DOHH2 (cell line): ENCODE results near the gene KCNN3.

ENCODE experiments used
- H3F3A ChIP-seq: fragments of 200-600 bp; sonication (generic), shearing (Covaris generic); 2 replicates; pipeline ENCODE4 v1.6.0; 2016; ENCODE audit warnings: antibody characterized with exemption, mild to moderate bottlenecking; ENCODE audit not compliant: control insufficient read depth, insufficient read depth
- H3K27ac ChIP-seq: fragments of 200-600 bp; sonication (generic); 2 replicates; pipeline ENCODE4 v1.5.1; 2014; ENCODE audit warnings: low read depth, mild to moderate bottlenecking, low read length, moderate library complexity
- H3K27me3 ChIP-seq: fragments of 200-600 bp; sonication (generic); 2 replicates; pipeline ENCODE4 v1.6.1; 2014; ENCODE audit warnings: mild to moderate bottlenecking, low read length, mixed read lengths; ENCODE audit not compliant: control insufficient read depth
- H3K36me3 ChIP-seq: fragments of 200-600 bp; sonication (generic); 2 replicates; pipeline ENCODE4 v1.6.1; 2014; ENCODE audit warnings: mild to moderate bottlenecking, low read length, moderate library complexity, mixed read lengths; ENCODE audit not compliant: control insufficient read depth
- H3K4me1 ChIP-seq: fragments of 200-600 bp; sonication (generic); 2 replicates; pipeline ENCODE4 v1.6.1; 2014; ENCODE audit warnings: mild to moderate bottlenecking, low read length, mixed read lengths; ENCODE audit not compliant: control insufficient read depth
- H3K4me2 ChIP-seq: fragments of 200-600 bp; sonication (generic); 2 replicates; pipeline ENCODE4 v1.6.0; 2014; ENCODE audit warnings: mild to moderate bottlenecking, low read length, moderate library complexity
- H3K4me3 ChIP-seq: fragments of 200-600 bp; sonication (generic); 2 replicates; pipeline ENCODE4 v1.5.1; 2014; ENCODE audit warnings: mild to moderate bottlenecking, low read length, mixed read lengths
- H3K79me2 ChIP-seq: fragments of 200-600 bp; sonication (generic); 2 replicates; pipeline ENCODE4 v1.6.1; 2014; ENCODE audit warnings: mild to moderate bottlenecking, low read length, mixed read lengths; ENCODE audit not compliant: control insufficient read depth
- H3K9me2 ChIP-seq: fragments of 200-600 bp; sonication (generic); replicated peaks from 2 replicates; pipeline ENCODE4 v1.6.1; 2014; ENCODE audit warnings: mild to moderate bottlenecking, low read length, mixed read lengths; ENCODE audit not compliant: control insufficient read depth
- H3K9me3 ChIP-seq: fragments of 200-600 bp; sonication (generic); 2 replicates; pipeline ENCODE4 v1.6.1; 2014; ENCODE audit warnings: antibody characterized with exemption, low read length, mixed read lengths; ENCODE audit not compliant: control insufficient read depth, insufficient read depth
- H4K20me1 ChIP-seq: fragments of 200-600 bp; sonication (generic); 2 replicates; pipeline ENCODE4 v1.6.0; 2014; ENCODE audit warnings: low read depth, mild to moderate bottlenecking, antibody characterized with exemption, low read length, moderate library complexity; ENCODE audit not compliant: control insufficient read depth, insufficient read depth
- CTCF ChIP-seq: fragments of 200-600 bp; sonication (generic); IDR thresholded peaks from one replicate; pipeline ENCODE4 v1.5.1; 2014; ENCODE audit warnings: antibody characterized with exemption, mild to moderate bottlenecking, low read depth, low read length; ENCODE audit not compliant: poor library complexity, severe bottlenecking
- EZH2phosphoT487 ChIP-seq: fragments of 200-600 bp; sonication (generic); IDR thresholded peaks from 2 replicates; pipeline ENCODE4 v1.6.1; 2017; ENCODE audit warnings: borderline replicate concordance, mild to moderate bottlenecking, antibody characterized with exemption, low read length, moderate library complexity, mixed read lengths

Gene KCNN3

GRCh38 chr1:154764181-154764580, 105.9 kb downstream of the KCNN3 start:
- H3K36me3 ChIP-seq = peaks cover 34% of the 10 kb centered on the region
- H3K79me2 ChIP-seq = no peaks in the 10 kb centered on the region
- H3K27ac ChIP-seq = no peak overlapping the region
- H4K20me1 ChIP-seq = no peaks in the 10 kb centered on the region
- peaks cover 16% of the 10 kb centered on the region for H3F3A ChIP-seq
- no peaks in the 10 kb centered on the region for H3K27me3 ChIP-seq
- H3K4me1 ChIP-seq = peaks cover 17% of the 10 kb centered on the region
- TF ChIP-seq EZH2phosphoT487 = no peak
- TF ChIP-seq CTCF = no peak
- H3K9me2 ChIP-seq = no peaks in the 10 kb centered on the region
- H3K4me2 ChIP-seq = no peak overlapping the region
- H3K9me3 ChIP-seq = no peaks in the 10 kb centered on the region
- H3K4me3 ChIP-seq = no peak overlapping the region

- Histone ChIP-seq H4K20me1 (no peaks in the 10 kb centered on the region), H3K4me1 (peaks cover 30% of the 10 kb centered on the region), H3K9me2 (no peaks in the 10 kb centered on the region), H3K27me3 (no peaks in the 10 kb centered on the region), H3K4me3 (peak overlapping the region; percentile 29; the same call in 1 of the 2 replicates), H3F3A (peaks cover 16% of the 10 kb centered on the region), H3K36me3 (peaks cover 20% of the 10 kb centered on the region), H3K9me3 (no peaks in the 10 kb centered on the region), H3K79me2 (no peaks in the 10 kb centered on the region), H3K27ac (no peak overlapping the region), H3K4me2 (peak overlapping the region; percentile 49)
- TF ChIP-seq EZH2phosphoT487 (no peak), CTCF (peak; percentile 74)
These were observed 109.6 kb downstream of the KCNN3 start for GRCh38 chr1:154760469-154760933.

DNA sequence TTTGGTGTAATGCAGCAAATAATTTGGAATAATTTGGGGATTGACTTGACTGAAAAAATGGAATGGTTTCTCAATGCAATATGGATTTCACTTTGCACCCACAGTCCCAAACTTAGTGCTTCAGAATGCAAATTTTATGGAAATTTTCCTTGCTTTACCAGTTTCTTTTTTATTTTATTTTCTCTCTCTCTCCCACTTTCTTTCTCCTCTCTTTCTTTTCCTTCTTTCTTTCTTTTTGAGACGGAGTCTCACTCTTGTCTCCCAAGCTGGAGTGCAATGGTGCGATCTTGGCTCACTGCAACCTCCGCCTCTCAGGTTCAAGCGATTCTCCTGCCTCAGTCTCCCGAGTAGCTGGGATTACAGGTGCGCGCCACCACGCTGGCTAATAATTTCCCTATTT, 110.3 kb downstream of the KCNN3 start:
- Histone ChIP-seq H3K4me3 (no peak overlapping the region), H3K9me2 (no peaks in the 10 kb centered on the region), H3K79me2 (no peaks in the 10 kb centered on the region), H3K4me2 (peak overlapping the region; percentile 17), H4K20me1 (no peaks in the 10 kb centered on the region), H3K36me3 (peaks cover 24% of the 10 kb centered on the region), H3K27ac (no peak overlapping the region), H3K9me3 (no peaks in the 10 kb centered on the region), H3F3A (peaks cover 13% of the 10 kb centered on the region), H3K27me3 (no peaks in the 10 kb centered on the region), H3K4me1 (peaks cover 30% of the 10 kb centered on the region)
- no peak for TF ChIP-seq CTCF
- TF ChIP-seq EZH2phosphoT487 = no peak
